Astrocyte of the hippocampus (primary cell): ENCODE measurements around the gene EBNA1BP2.
"Not testable (repeated sequence)": the region's sequence is repeated elsewhere in the genome, so short reads cannot be mapped to it uniquely, and the experiment has no call there.

Source experiments
- DNase-seq: peaks from one replicate; pipeline ENCODE4 v3.0.0; 2011; ENCODE audit warnings: low read depth, low spot score

The EBNA1BP2 gene

DNA sequence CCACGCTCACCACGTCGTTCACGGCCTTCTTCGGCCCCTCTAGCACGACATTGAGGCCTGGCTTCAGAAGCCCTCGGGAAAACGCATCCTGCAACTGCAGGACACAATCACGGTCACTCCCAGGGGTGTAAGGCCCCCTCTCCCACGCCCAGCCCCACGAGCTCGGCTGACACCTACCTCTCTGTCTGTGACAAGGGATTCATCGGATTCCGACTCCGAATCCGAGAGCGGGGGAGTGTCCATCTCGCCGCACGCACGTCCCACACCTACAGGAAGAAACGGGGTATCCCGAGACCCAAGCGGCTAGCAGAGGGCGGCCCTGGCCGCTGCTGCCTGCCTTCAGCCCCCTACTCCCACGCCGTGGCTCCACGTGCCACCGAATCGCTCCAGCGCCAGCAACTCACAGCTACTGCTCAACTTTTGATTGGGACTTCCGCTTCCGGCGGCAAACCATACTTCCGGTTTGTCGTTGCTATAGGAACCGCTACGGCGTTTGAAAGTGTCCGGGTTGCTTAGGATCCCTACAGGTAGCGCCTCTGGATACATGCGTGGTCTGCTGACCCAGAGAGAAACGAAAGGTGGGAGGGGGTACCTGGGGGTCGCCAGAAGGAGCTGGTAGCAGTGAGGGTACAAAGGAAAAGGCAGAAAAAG is at the start of gene EBNA1BP2, which contains the start of gene CFAP57:
Gene EBNA1BP2 (minus strand): TSS at position 415 of the 651 bp plus-strand sequence. CDS start 172 bp downstream, at position 243.
Gene CFAP57 (plus strand): TSS at position 455 of the 651 bp plus-strand sequence. CDS start 424 bp downstream, outside the sequence.
- peak; percentile 96 for DNase-seq

DNA sequence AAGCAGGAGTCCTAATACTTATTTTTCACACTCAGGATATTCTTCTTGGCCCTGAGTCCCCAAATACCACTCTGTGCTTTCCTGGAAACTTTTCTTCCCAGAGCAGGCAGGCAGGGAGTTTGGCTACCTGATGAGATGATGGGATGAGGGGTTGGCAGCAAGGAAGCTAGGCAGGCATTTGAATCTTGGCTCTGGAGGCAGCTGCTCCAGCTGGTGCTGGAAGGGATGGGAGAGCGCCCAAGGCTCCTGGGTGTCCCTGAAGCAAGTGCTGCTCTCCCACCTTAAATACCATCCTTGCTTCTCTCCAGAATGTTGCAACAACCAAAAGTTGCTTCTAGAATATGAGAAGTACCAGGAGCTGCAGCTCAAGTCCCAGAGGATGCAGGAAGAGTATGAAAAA is 49.7 kb upstream of the EBNA1BP2 start:
- no peak for DNase-seq

GRCh38 chr1:43220905-43221778 is 49.1 kb upstream of the EBNA1BP2 start:
- DNase-seq, result no peak

- DNase-seq, result no peak
Observed at GRCh38 chr1:43217747-43218146, 45.7 kb upstream of the EBNA1BP2 start.

- no peak for DNase-seq
Observed at GRCh38 chr1:43214501-43215444, 42.7 kb upstream of the EBNA1BP2 start.

GRCh38 chr1:43208277-43208676 is 36.2 kb upstream of the EBNA1BP2 start:
- DNase-seq, result not testable (repeated sequence)

DNA sequence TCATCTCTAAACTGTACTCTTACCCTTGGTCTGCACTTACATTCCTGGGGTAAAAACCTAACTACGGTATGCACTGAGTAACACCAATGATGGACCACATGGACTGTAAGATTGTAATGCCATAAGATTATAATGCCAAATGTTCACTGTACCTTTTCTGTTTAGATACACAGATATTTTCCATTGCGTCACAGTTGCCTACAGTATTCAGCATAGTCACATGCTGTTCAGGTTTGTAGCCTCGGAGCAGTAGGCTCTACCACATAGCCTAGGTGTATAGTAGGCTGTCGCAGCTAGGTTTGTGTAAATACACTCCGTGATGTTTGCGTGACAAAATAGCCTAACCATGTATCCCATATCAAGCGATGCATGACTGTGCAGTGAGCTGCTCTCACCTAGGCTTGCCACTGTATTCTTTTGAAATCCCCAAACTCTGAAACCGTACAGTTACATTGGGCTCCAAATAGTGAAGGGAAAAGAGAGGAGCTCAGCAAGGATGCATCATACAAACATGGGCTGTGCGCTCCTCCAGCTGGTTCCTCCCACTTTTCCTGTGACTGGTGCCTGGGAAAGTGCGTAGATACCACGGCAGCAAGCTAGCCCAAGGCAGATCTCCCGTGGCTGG is 35.3 kb upstream of the EBNA1BP2 start:
- no peak for DNase-seq

DNA sequence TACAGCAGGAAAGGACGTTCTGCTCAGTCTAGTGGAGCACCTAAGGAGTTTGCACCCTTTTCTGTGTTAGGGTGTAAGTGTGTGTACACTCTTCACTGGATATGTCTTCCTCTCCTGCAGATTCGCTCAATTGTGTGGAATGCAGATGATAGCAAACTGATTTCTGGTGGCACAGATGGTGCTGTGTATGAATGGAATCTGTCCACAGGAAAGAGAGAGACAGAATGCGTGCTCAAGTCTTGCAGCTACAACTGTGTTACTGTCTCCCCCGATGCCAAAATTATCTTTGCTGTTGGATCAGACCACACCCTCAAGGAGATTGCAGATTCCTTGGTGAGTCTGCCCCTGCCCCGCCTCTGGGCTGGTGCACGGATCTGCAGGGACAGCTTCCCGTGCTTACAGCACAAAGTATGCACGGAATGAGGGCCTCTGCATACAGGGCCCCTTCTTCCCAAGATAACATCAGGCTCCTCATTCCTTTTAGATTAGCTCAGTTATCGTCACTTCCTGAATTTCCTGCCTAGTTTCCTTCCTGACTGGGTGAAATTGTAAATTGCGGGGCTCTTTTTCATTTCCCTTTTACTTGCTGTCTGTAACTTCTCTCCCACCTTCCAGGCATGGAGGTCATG is 34.6 kb upstream of the EBNA1BP2 start:
- DNase-seq, result peak; percentile 91

GRCh38 chr1:43205671-43206070 is 33.6 kb upstream of the EBNA1BP2 start:
- DNase-seq, result peak; percentile 16

GRCh38 chr1:43204394-43204793 is 32.3 kb upstream of the EBNA1BP2 start:
- no peak for DNase-seq

GRCh38 chr1:43203859-43204258 is 31.8 kb upstream of the EBNA1BP2 start:
- DNase-seq, result no peak

DNA sequence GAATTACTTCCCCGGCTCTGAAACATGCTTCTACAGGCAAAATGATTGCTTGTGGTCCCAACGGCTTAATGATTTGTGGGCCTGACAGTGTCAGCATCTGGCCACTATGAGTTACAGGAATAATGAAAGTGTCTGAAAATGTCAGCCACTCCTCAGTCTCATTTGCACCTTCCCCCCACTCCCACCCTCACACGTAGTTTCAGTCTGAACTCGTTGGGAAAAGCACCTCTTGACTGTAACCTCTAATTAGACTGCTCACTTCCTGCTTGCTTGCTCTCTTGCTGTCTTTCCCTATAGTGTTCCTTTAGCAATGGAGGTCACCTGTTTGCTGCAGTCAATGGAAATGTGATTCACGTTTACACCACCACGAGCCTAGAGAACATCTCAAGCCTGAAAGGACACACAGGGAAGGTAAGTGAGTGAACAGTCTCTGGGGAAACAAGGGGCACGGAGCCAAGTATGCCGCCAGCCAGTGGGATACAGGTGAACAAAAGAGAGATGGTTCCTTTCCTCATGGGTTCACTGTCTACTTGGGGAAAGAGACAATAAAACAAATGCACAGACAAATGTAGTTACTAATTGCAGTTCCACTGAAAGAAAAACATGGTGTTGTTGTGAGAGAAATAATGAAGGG is 27.1 kb upstream of the EBNA1BP2 start:
- no peak for DNase-seq

GRCh38 chr1:43197343-43198127 is 25.4 kb upstream of the EBNA1BP2 start:
- DNase-seq, result no peak

GRCh38 chr1:43194509-43194908 is 22.4 kb upstream of the EBNA1BP2 start:
- DNase-seq, result no peak

DNA sequence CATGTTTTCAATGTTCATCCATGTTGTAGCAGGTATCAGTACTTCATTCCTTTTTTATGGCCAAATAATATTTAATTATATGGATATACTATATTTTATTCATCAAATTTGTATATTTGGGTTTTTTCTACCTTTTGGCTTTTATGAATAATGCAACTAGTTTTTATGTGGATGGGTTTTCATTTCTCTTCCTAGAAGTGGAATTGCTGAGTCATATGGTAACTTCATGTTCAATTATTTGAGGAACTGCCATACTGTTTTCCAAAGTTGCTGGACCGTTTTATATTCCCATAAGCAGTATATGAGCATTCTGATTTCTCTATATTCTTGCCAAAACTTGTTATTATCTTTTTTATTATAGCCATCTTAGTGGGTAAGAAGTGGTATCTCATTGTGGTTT is 16.0 kb upstream of the EBNA1BP2 start:
- no peak for DNase-seq

DNA sequence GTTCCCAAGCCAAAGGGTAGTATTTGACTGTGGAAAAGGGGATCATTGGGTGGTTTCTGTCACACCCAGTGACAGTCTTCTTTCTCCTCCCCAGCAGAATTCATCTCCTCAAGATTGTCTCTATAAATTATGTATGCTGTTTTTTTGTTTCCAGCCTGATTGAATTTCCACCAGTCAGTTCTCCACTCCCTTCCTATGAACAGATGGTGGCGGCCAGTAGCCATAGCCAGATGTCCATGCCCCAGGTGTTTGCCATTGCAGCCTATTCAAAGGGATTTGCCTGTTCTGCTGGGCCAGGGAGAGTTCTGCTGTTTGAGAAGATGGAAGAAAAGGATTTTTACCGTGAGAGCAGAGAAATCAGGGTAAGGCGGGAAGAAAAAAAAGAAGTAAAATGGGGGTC is 12.9 kb upstream of the EBNA1BP2 start:
- DNase-seq, result no peak

- DNase-seq, result no peak
Observed at GRCh38 chr1:43184388-43184787, 12.3 kb upstream of the EBNA1BP2 start.

DNA sequence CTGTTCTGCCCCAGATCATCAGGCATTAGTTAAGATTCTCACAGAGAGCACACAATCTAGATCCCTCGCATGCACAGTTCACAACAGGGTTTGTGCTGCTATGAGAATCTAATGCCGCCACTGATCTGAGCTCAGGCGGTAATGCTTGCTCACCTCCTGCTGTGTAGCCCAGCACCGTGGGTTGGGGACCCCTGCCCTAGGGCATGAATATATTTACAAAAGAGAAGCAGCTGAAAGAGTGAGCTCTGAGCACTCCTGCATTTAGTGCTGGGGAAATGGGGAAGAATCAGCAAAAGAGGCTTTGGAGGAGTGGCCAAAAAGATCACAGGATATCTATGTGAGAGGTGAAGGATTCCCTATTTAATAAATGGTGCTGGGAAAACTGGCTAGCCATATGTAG is 5.6 kb upstream of the EBNA1BP2 start:
- no peak for DNase-seq

DNA sequence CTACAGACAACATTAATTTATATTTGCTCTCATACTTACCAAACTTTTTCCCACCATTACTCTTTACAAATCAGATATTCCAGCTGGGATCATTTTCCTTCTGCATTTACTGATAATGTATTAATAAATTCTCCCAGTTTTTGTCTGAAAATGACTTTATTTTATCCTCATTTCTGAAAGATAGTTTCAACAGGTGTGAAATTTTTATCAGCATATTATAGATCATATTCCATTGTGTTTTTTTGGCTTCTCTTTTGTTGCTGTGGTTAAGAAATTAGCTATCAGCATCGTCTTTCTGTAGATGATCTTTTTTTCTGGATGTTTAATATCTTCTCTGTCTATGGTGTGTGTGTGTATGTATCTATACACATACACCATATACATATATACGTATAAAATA is 2.8 kb upstream of the EBNA1BP2 start:
- no peak for DNase-seq
